PC-9 (cell line): ENCODE measurements around the gene PRR35. TPM values are rescaled to one million over a fixed set of nuclear protein-coding genes. Genes with fewer than 3 reads are reported as not detected.

Experiments
- BruUV-seq: library from RNA; stranded (reverse); fragments of 400-500 nt; replicated peaks from 2 replicates; lab custom pipeline; 2021; lab: Mats Ljungman, UMichigan
- CTCF ChIA-PET: fragments of 300-600 bp; sonication (Branson Sonifier 250); formaldehyde crosslinking; loops from one replicate; lab custom pipeline; 2022; ENCODE audit warnings: antibody characterized with exemption; lab: Charles Lee
- POLR2A ChIA-PET: fragments of 300-600 bp; sonication (Branson Sonifier 250); formaldehyde crosslinking; loops from one replicate; lab custom pipeline; 2022; ENCODE audit warnings: antibody characterized with exemption; ENCODE audit not compliant: unreplicated experiment; lab: Charles Lee
- DNase-seq, 2 experiments: peaks; one replicate each; pipeline versions ENCODE4 v3.0.0 to v3.0.0-alpha.2; 2015 to 2022; ENCODE audit warnings: mixed read lengths in 1 of 2
- H2AFZ ChIP-seq: fragments of 200-600 bp; sonication (generic); 2 replicates; pipeline ENCODE4 v1.8.1; 2017; ENCODE audit warnings: antibody characterized with exemption
- H3F3A ChIP-seq: fragments of 200-600 bp; sonication (generic); 2 replicates; pipeline ENCODE4 v1.8.1; 2017; ENCODE audit warnings: antibody characterized with exemption, mild to moderate bottlenecking, low read depth; ENCODE audit not compliant: insufficient read depth
- H3K27ac ChIP-seq: fragments of 200-600 bp; sonication (generic); 2 replicates; pipeline ENCODE4 v1.6.1; 2016; ENCODE audit warnings: mixed run types
- H3K27me3 ChIP-seq: fragments of 200-600 bp; sonication (generic); 2 replicates; pipeline ENCODE4 v1.6.1; 2016; ENCODE audit warnings: low read depth, mixed run types; ENCODE audit not compliant: insufficient read depth
- H3K36me3 ChIP-seq: fragments of 200-600 bp; sonication (generic); 2 replicates; pipeline ENCODE4 v1.6.1; 2016; ENCODE audit warnings: low read depth, mixed run types
- H3K4me1 ChIP-seq: fragments of 200-600 bp; sonication (generic); replicated peaks from 2 replicates; pipeline ENCODE4 v1.6.1; 2016; ENCODE audit warnings: mixed run types; ENCODE audit not compliant: insufficient read depth
- H3K4me2 ChIP-seq: fragments of 200-600 bp; sonication (generic); 2 replicates; pipeline ENCODE4 v1.6.1; 2017; ENCODE audit warnings: mixed run types
- H3K4me3 ChIP-seq: fragments of 200-600 bp; sonication (generic); 2 replicates; pipeline ENCODE4 v1.6.1; 2016; ENCODE audit warnings: mixed run types
- H3K79me2 ChIP-seq: fragments of 200-600 bp; sonication (generic); 2 replicates; pipeline ENCODE4 v1.6.1; 2017; ENCODE audit warnings: low read depth, mixed run types
- H3K9me2 ChIP-seq: fragments of 200-600 bp; sonication (generic); 2 replicates; pipeline ENCODE4 v1.8.1; 2017; ENCODE audit warnings: mild to moderate bottlenecking; ENCODE audit not compliant: insufficient read depth
- H3K9me3 ChIP-seq: fragments of 200-600 bp; sonication (generic); 2 replicates; pipeline ENCODE4 v1.8.1; 2016; ENCODE audit warnings: low read depth; ENCODE audit not compliant: insufficient read depth
- H4K20me1 ChIP-seq: fragments of 200-600 bp; sonication (generic); 2 replicates; pipeline ENCODE4 v1.8.1; 2017; ENCODE audit not compliant: insufficient read depth
- CTCF ChIP-seq: fragments of 200-600 bp; sonication (generic); conservative IDR thresholded peaks from 2 replicates; pipeline ENCODE4 v1.6.1; 2017; ENCODE audit warnings: mixed run types, antibody characterized with exemption, mild to moderate bottlenecking, moderate library complexity
- EZH2 ChIP-seq: fragments of 200-600 bp; sonication (generic); IDR thresholded peaks from 2 replicates; pipeline ENCODE4 v1.8.0; 2017; ENCODE audit warnings: antibody characterized with exemption, low read depth
- intact Hi-C: fragments of 100-400 bp; cut with micrococcal nuclease; formaldehyde crosslinking; loops from one replicate; pipeline ENCODE4 v1.10.0; 2022; ENCODE audit not compliant: unreplicated experiment
- total RNA-seq: library from RNA; stranded (reverse); gene quantifications from 2 replicates; pipeline ENCODE4 v1.2.3, GENCODE V29; 2021

The PRR35 gene
- total RNA-seq, 1 experiment from 2014 or later = not detected

DNA sequence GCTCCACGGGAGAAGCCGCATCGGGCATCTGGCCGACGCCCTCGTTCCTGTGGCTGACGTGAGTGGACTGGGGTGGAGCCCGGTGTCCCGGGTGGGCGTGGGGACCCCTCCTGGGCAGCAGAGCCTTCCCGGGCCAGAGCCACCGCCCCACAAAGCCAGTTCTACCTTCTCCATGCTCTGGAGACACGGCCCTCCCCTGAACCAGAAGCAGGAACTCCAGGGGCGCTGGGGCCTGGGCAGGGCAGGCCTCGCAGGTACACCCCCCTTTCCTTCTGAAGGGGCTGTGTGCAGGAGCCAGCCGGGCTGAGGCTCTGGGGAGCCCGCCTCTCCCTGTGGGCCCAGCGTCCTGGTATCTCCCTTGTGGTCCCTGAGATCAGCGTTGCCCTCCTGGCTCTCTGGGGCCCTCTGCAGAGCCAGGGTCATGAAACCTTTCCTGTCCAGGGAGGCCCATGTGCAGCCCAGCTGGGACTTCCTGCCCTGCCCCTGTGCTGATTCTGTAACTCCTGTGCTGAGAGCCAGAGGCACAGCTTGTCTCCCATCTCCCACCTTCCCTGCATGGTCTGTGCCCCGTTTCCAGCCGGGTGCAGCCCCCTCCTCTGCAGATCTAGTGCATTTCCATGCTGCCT is 16.1 kb downstream of the PRR35 start:
- Histone ChIP-seq H3K79me2 (0 out of 2 replicates have a peak, but pooled peaks cover 8% of the 10 kb centered on the region), H3K27ac (no peak overlapping the region), H4K20me1 (0 out of 2 replicates have a peak, but pooled peaks cover 5% of the 10 kb centered on the region), H3K4me3 (no peak overlapping the region), H2AFZ (no peak overlapping the region), H3K9me2 (no peaks in the 10 kb centered on the region), H3K9me3 (no peaks in the 10 kb centered on the region), H3F3A (no peaks in the 10 kb centered on the region; the same call in 1 of the 2 replicates), H3K4me2 (no peak overlapping the region), H3K4me1 (no peaks in the 10 kb centered on the region), H3K27me3 (no peaks in the 10 kb centered on the region), H3K36me3 (no peaks in the 10 kb centered on the region)
- no peak for TF ChIP-seq EZH2
- no peak for TF ChIP-seq CTCF
- intact Hi-C loops = no loop called here
- no TSS peak for BruUV-seq
- ChIA-PET CTCF (no interaction called here), POLR2A (no interaction called here)
- no peak for DNase-seq

DNA sequence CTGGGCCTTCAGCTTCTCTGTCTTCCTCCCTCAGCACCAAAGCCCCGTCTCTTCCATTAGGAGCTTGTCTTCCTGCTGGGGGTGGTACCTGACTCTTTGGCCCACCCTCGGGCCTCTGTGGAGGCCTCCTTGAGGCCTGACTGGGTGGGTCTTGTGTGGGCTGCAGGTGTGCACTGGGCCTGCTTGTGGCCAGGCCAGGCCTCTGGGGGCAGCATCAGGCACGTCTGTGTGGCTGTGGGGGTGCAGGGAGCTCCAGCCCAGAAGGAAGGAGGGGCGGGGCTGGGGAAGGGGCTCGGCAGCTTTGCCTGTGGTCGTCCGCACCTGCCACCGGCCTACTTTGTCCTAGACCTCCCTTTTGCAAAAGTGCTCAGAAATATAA is 16.6 kb downstream of the PRR35 start:
- BruUV-seq = no TSS peak
- Histone ChIP-seq H3K4me1 (no peaks in the 10 kb centered on the region), H2AFZ (no peak overlapping the region), H3F3A (no peaks in the 10 kb centered on the region; the same call in 1 of the 2 replicates), H3K36me3 (no peaks in the 10 kb centered on the region), H3K4me2 (no peak overlapping the region), H3K4me3 (no peak overlapping the region), H3K27ac (no peak overlapping the region), H3K27me3 (no peaks in the 10 kb centered on the region), H3K9me2 (no peaks in the 10 kb centered on the region), H3K9me3 (no peaks in the 10 kb centered on the region), H4K20me1 (0 out of 2 replicates have a peak, but pooled peaks cover 5% of the 10 kb centered on the region), H3K79me2 (0 out of 2 replicates have a peak, but pooled peaks cover 4% of the 10 kb centered on the region)
- DNase-seq = no peak
- ChIA-PET CTCF (no interaction called here), POLR2A (no interaction called here)
- TF ChIP-seq CTCF = no peak
- no peak for TF ChIP-seq EZH2
- intact Hi-C loops = no loop called here

- no peak for TF ChIP-seq CTCF
- intact Hi-C loops = no loop called here
- BruUV-seq = no TSS peak
These were observed 17.6 kb downstream of the PRR35 start for GRCh38 chr16:577796-578195.

More at GRCh38 chr16:577796-578195, 17.6 kb downstream of the PRR35 start:
- Histone ChIP-seq H3K4me2 (no peak overlapping the region), H3K9me2 (no peaks in the 10 kb centered on the region), H3K4me1 (no peaks in the 10 kb centered on the region), H3K4me3 (no peak overlapping the region), H3K36me3 (no peaks in the 10 kb centered on the region), H3K9me3 (no peaks in the 10 kb centered on the region), H3F3A (no peaks in the 10 kb centered on the region; the same call in 1 of the 2 replicates), H4K20me1 (no peaks in the 10 kb centered on the region), H3K27me3 (no peaks in the 10 kb centered on the region), H3K79me2 (no peaks in the 10 kb centered on the region), H3K27ac (no peak overlapping the region), H2AFZ (no peak overlapping the region)
- ChIA-PET POLR2A (no interaction called here), CTCF (no interaction called here)
- no peak for DNase-seq
